HL-60 (cell line): Measurements from ENCODE around the gene TPST1.

Experiments used
- GABPA ChIP-seq: IDR thresholded peaks from 2 replicates; pipeline ENCODE4 v1.6.1; 2012; ENCODE audit warnings: low read depth
- POLR2AphosphoS5 ChIP-seq: IDR thresholded peaks from 2 replicates; pipeline ENCODE4 v1.6.1; 2012; ENCODE audit warnings: low read depth
- TF ChIP-seq, protein P1 (sequence below): IDR thresholded peaks from one replicate; pipeline ENCODE4 v1.5.1; 2011; ENCODE audit warnings: low read length, control low read depth, inconsistent platforms; ENCODE audit not compliant: insufficient read depth

DNA sequence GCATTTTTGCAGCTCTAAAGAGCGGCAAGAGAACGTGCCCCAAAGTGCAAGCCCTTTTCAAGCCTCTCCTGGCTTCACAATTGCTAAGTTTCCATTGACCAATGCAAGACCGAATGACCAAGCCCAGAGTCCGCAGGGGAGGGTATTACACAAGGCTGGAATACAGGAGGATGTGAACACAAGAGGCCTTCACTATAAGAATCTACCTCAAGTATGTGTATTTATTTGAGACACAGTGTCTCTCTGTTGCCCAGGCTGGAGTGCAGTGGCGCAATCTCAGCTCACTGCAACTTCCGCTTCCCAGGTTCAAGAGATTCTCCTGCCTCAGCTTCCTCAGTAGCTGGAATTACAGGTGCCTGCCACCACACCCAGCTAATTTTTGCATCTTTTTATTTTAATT is 22.2 kb upstream of the TPST1 start:
- TF ChIP-seq POLR2AphosphoS5 (no peak), GABPA (no peak)
- TF ChIP-seq, protein P1, sequence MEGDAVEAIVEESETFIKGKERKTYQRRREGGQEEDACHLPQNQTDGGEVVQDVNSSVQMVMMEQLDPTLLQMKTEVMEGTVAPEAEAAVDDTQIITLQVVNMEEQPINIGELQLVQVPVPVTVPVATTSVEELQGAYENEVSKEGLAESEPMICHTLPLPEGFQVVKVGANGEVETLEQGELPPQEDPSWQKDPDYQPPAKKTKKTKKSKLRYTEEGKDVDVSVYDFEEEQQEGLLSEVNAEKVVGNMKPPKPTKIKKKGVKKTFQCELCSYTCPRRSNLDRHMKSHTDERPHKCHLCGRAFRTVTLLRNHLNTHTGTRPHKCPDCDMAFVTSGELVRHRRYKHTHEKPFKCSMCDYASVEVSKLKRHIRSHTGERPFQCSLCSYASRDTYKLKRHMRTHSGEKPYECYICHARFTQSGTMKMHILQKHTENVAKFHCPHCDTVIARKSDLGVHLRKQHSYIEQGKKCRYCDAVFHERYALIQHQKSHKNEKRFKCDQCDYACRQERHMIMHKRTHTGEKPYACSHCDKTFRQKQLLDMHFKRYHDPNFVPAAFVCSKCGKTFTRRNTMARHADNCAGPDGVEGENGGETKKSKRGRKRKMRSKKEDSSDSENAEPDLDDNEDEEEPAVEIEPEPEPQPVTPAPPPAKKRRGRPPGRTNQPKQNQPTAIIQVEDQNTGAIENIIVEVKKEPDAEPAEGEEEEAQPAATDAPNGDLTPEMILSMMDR, result no peak
